H1 (cell line): ENCODE data around the gene SLC39A2. TPM values are rescaled to one million over a fixed set of nuclear protein-coding genes. Genes with fewer than 3 reads are reported as not detected.

Experiments used
- CTCF ChIA-PET: fragments of 300-600 bp; sonication (Branson Sonifier 250); formaldehyde crosslinking; loops from one replicate; lab custom pipeline; 2021; ENCODE audit not compliant: partially characterized antibody; lab: Charles Lee
- POLR2A ChIA-PET: fragments of 300-600 bp; sonication (Branson Sonifier 250); formaldehyde crosslinking; loops from one replicate; lab custom pipeline; 2021; ENCODE audit warnings: inconsistent platforms; ENCODE audit not compliant: partially characterized antibody; lab: Charles Lee
- DNase-seq, 2 experiments: peaks; one replicate each; pipeline versions ENCODE4 v3.0.0 to v3.0.0-alpha.2; 2010 to 2022; ENCODE audit warnings: low spot score in 2 of 2, low read depth in 1 of 2, mixed read lengths in 1 of 2
- FAIRE-seq: peaks from 2 replicates; lab custom pipeline; 2011; peaks lifted over from hg19 to GRCh38; lab: Jason Lieb, UNC
- H2AFZ ChIP-seq: 2 replicates; pipeline ENCODE4 v1.8.1; 2012; ENCODE audit warnings: low read length, inconsistent platforms
- H2AK5ac ChIP-seq: 2 replicates; pipeline ENCODE4 v1.6.1; 2013; ENCODE audit warnings: low read depth, low read length
- H2BK120ac ChIP-seq: replicated peaks from 2 replicates; pipeline ENCODE3; 2013; ENCODE audit warnings: low read depth, low read length, inconsistent platforms
- H2BK12ac ChIP-seq: 2 replicates; pipeline ENCODE4 v1.6.1; 2013; ENCODE audit warnings: low read depth, low read length
- H2BK15ac ChIP-seq: 2 replicates; pipeline ENCODE4 v1.6.1; 2013; ENCODE audit warnings: low read length
- H2BK20ac ChIP-seq: 2 replicates; pipeline ENCODE4 v1.6.1; 2013; ENCODE audit warnings: low read length
- H2BK5ac ChIP-seq: 2 replicates; pipeline ENCODE4 v1.6.1; 2013; ENCODE audit warnings: low read depth, low read length
- H3K14ac ChIP-seq: 2 replicates; pipeline ENCODE4 v1.6.1; 2013; ENCODE audit warnings: inconsistent platforms; ENCODE audit not compliant: insufficient read length
- H3K18ac ChIP-seq: 2 replicates; pipeline ENCODE4 v1.6.1; 2013; ENCODE audit warnings: low read length; ENCODE audit errors: extremely low read depth
- H3K23ac ChIP-seq: 2 replicates; pipeline ENCODE4 v1.6.1; 2013; ENCODE audit warnings: inconsistent platforms; ENCODE audit not compliant: insufficient read length
- H3K23me2 ChIP-seq: 2 replicates; pipeline ENCODE4 v1.6.1; 2013; ENCODE audit warnings: low read depth, low read length
- H3K27ac ChIP-seq: 2 replicates; pipeline ENCODE4 v1.6.1; 2011; ENCODE audit warnings: low read depth, low read length, inconsistent platforms
- H3K27me3 ChIP-seq, 4 experiments: replicated peaks in 1 of 4; 1 replicate in 1 of 4; 2 replicates in 3 of 4; pipeline versions ENCODE4 v1.6.1 to v1.8.1; 2011 to 2013; ENCODE audit warnings: low read length in 3 of 4, mild to moderate bottlenecking in 3 of 4, inconsistent platforms in 2 of 4, mixed read lengths in 2 of 4, moderate library complexity in 1 of 4; ENCODE audit not compliant: control insufficient read depth in 3 of 4, insufficient read depth in 3 of 4; ENCODE audit errors: extremely low read depth in 1 of 4
- H3K36me3 ChIP-seq, 4 experiments: 2 replicates each; pipeline versions ENCODE4 v1.6.1 to v1.8.1; 2011 to 2013; ENCODE audit warnings: mild to moderate bottlenecking in 4 of 4, low read length in 3 of 4, moderate library complexity in 2 of 4, control low read depth in 1 of 4, inconsistent platforms in 1 of 4; ENCODE audit not compliant: insufficient read depth in 4 of 4, control insufficient read depth in 2 of 4
- H3K4ac ChIP-seq: replicated peaks from 2 replicates; pipeline ENCODE3; 2013; ENCODE audit warnings: low read length, low read depth, mixed read lengths, inconsistent platforms; ENCODE audit not compliant: insufficient read length
- H3K4me1 ChIP-seq, 4 experiments: replicated peaks in 1 of 4; 1 replicate in 1 of 4; 2 replicates in 3 of 4; pipeline versions ENCODE4 v1.6.1 to v1.8.1; 2011 to 2013; ENCODE audit warnings: low read length in 3 of 4, inconsistent platforms in 2 of 4, mixed read lengths in 1 of 4; ENCODE audit not compliant: insufficient read depth in 4 of 4, control insufficient read depth in 3 of 4
- H3K4me2 ChIP-seq, 2 experiments: 2 replicates each; pipeline versions ENCODE4 v1.6.1 to v1.8.1; 2011 to 2013; ENCODE audit warnings: low read depth in 2 of 2, low read length in 2 of 2, control low read depth in 1 of 2, inconsistent platforms in 1 of 2, mild to moderate bottlenecking in 1 of 2; ENCODE audit not compliant: insufficient read depth in 1 of 2
- H3K4me3 ChIP-seq, 4 experiments: fragments of 200-600, 300-600 bp in 1 of 4; sonication (generic), shearing (Covaris generic), sonication (Bioruptor Twin) in 1 of 4; 2 replicates each; pipeline versions ENCODE4 v1.5.1 to v1.8.1; 2011 to 2016; ENCODE audit warnings: low read length in 4 of 4, low read depth in 3 of 4, control low read depth in 2 of 4, inconsistent platforms in 2 of 4, mild to moderate bottlenecking in 2 of 4, mixed read lengths in 1 of 4, moderate library complexity in 1 of 4; ENCODE audit not compliant: insufficient read depth in 2 of 4; ENCODE audit errors: extremely low read depth in 1 of 4
- H3K56ac ChIP-seq: replicated peaks from 2 replicates; pipeline ENCODE3; 2013; ENCODE audit warnings: low read depth, mild to moderate bottlenecking, mixed read lengths, low read length, inconsistent platforms; ENCODE audit not compliant: insufficient read length
- H3K79me1 ChIP-seq: 2 replicates; pipeline ENCODE4 v1.6.1; 2013; ENCODE audit warnings: low read depth, low read length, control low read depth
- H3K79me2 ChIP-seq, 2 experiments: 2 replicates each; pipeline versions ENCODE4 v1.6.1 to v1.8.1; 2012 to 2013; ENCODE audit warnings: low read length in 2 of 2, mild to moderate bottlenecking in 2 of 2, inconsistent platforms in 1 of 2; ENCODE audit not compliant: insufficient read depth in 2 of 2, control insufficient read depth in 1 of 2
- H3K9ac ChIP-seq, 4 experiments: replicated peaks in 1 of 4; 1 replicate in 1 of 4; 2 replicates in 3 of 4; pipeline versions ENCODE4 v1.6.1 to v1.8.1; 2011 to 2013; ENCODE audit warnings: low read depth in 3 of 4, low read length in 3 of 4, control low read depth in 2 of 4, mild to moderate bottlenecking in 2 of 4, moderate library complexity in 2 of 4, inconsistent platforms in 1 of 4; ENCODE audit errors: extremely low read depth in 1 of 4
- H3K9me3 ChIP-seq, 2 experiments: 2 replicates each; pipeline versions ENCODE4 v1.6.1 to v1.8.1; 2012 to 2013; ENCODE audit warnings: mild to moderate bottlenecking in 2 of 2, moderate library complexity in 2 of 2, control low read depth in 1 of 2, inconsistent platforms in 1 of 2, low read depth in 1 of 2, low read length in 1 of 2, mixed read lengths in 1 of 2; ENCODE audit not compliant: insufficient read depth in 2 of 2
- H4K20me1 ChIP-seq, 2 experiments: replicated peaks in 1 of 2; 2 replicates each; pipeline versions ENCODE3 to v1.8.1; 2011 to 2013; ENCODE audit warnings: inconsistent platforms in 2 of 2, low read length in 2 of 2, mild to moderate bottlenecking in 1 of 2; ENCODE audit not compliant: insufficient read depth in 2 of 2, control insufficient read depth in 1 of 2
- H4K5ac ChIP-seq: 2 replicates; pipeline ENCODE4 v1.6.1; 2013; ENCODE audit warnings: low read length, low read depth, mixed read lengths, inconsistent platforms; ENCODE audit not compliant: insufficient read length
- H4K8ac ChIP-seq: 2 replicates; pipeline ENCODE4 v1.8.0; 2013; ENCODE audit warnings: mild to moderate bottlenecking, moderate library complexity, low read length, inconsistent platforms; ENCODE audit not compliant: insufficient read depth; ENCODE audit errors: extremely low read depth
- H4K91ac ChIP-seq: replicated peaks from 2 replicates; pipeline ENCODE3; 2013; ENCODE audit warnings: low read length, mixed read lengths, inconsistent platforms; ENCODE audit not compliant: insufficient read length
- BRCA1 ChIP-seq: IDR thresholded peaks from 2 replicates; pipeline ENCODE4 v1.6.1; 2012; ENCODE audit warnings: low read depth, low read length, improper control_type of control experiment
- CHD1 ChIP-seq: IDR thresholded peaks from 2 replicates; pipeline ENCODE4 v1.6.1; 2012; ENCODE audit warnings: low read depth, low read length, improper control_type of control experiment
- GABPA ChIP-seq: IDR thresholded peaks from 2 replicates; pipeline ENCODE4 v1.6.1; 2011; ENCODE audit warnings: mild to moderate bottlenecking, low read length, moderate library complexity, borderline replicate concordance; ENCODE audit not compliant: insufficient read depth
- HDAC2 ChIP-seq, 2 experiments: fragments of 300-600 bp in 1 of 2; sonication (generic) in 1 of 2; IDR thresholded peaks; 2 replicates each; pipeline ENCODE4 v1.6.1; 2011 to 2012; ENCODE audit warnings: low read depth in 2 of 2, low read length in 2 of 2, mild to moderate bottlenecking in 2 of 2, moderate library complexity in 2 of 2, borderline replicate concordance in 1 of 2, inconsistent platforms in 1 of 2
- JUND ChIP-seq: IDR thresholded peaks from 2 replicates; pipeline ENCODE4 v1.6.1; 2011; ENCODE audit warnings: mild to moderate bottlenecking, improper control_type of control experiment, low read length
- POLR2A ChIP-seq, 2 experiments: IDR thresholded peaks; 1 replicate in 1 of 2; 2 replicates in 1 of 2; pipeline ENCODE4 v1.6.1; 2011; ENCODE audit warnings: low read depth in 2 of 2, low read length in 2 of 2, mild to moderate bottlenecking in 2 of 2; ENCODE audit errors: control extremely low read depth in 1 of 2
- POLR2AphosphoS5 ChIP-seq: IDR thresholded peaks from 2 replicates; pipeline ENCODE4 v1.6.1; 2011; ENCODE audit warnings: low read depth, low read length
- RFX5 ChIP-seq: IDR thresholded peaks from 2 replicates; pipeline ENCODE4 v1.6.1; 2011; ENCODE audit warnings: low read depth, low read length, improper control_type of control experiment, borderline replicate concordance
- RNF2 ChIP-seq: fragments of 200-900, 300-1000 bp; sonication (generic); IDR thresholded peaks from 2 replicates; pipeline ENCODE4 v1.7.1; 2016; ENCODE audit warnings: borderline replicate concordance, low read depth, mild to moderate bottlenecking, antibody characterized with exemption, low read length; ENCODE audit not compliant: poor library complexity, severe bottlenecking; ENCODE audit errors: missing control alignments
- SRF ChIP-seq: IDR thresholded peaks from 2 replicates; pipeline ENCODE4 v1.6.1; 2011; ENCODE audit warnings: mild to moderate bottlenecking, low read depth, low read length, moderate library complexity
- WGBS, 2 experiments: shearing (Covaris generic) in 1 of 2; methylation state at CpG; one replicate each; pipeline versions ENCODE4 v1.1.6 to v1.1.7; 2013 to 2015; ENCODE audit warnings: low lambda C conversion rate in 2 of 2, mixed read lengths in 2 of 2, inconsistent platforms in 1 of 2, low coverage in 1 of 2, missing lambda C conversion rate in 1 of 2; ENCODE audit not compliant: insufficient replicate concordance in 2 of 2, insufficient coverage in 1 of 2, insufficient read length in 1 of 2; ENCODE audit errors: extremely low coverage in 1 of 2, missing lambda C conversion rate in 1 of 2; 5-methylcytosine and 5-hydroxymethylcytosine counted together
- polyA plus RNA-seq, 7 experiments: library from polyadenylated mRNA; depleted of rRNA in 3 of 7; stranded (reverse) in 5 of 7; unstranded in 2 of 7; fragments of >200 nt in 5 of 7; fragments of 200-250 nt in 2 of 7; gene quantifications; 1 replicate in 5 of 7; 2 replicates in 1 of 7; 4 replicates in 1 of 7; pipeline versions ENCODE4 v1.2.1 to v1.2.3, GENCODE V29; 2011 to 2013; ENCODE audit warnings: missing spikeins in 2 of 7, mixed read lengths in 2 of 7
- total RNA-seq: library from RNA; stranded (reverse); fragmentation: NEBNext Ultra II Directional; extraction: Animal tissue kit (Norgen Biotek cat#: 25700); gene quantifications from 2 replicates; pipeline ENCODE4 v1.2.1, GENCODE V29; 2021
- TF ChIP-seq, protein P1 (sequence below): IDR thresholded peaks from 2 replicates; pipeline ENCODE4 v1.6.1; 2011; ENCODE audit warnings: low read depth, mild to moderate bottlenecking, low read length; ENCODE audit not compliant: insufficient read depth
- TF ChIP-seq, protein P2 (sequence below): IDR thresholded peaks from 2 replicates; pipeline ENCODE4 v1.6.1; 2011; ENCODE audit warnings: low read length, improper control_type of control experiment

Gene SLC39A2
- total and polyA plus RNA-seq, 2 of the 8 experiments (the other 6 are each of a cell fraction or from before 2014, with no cell fraction given), result 0.14 to 0.22 TPM

DNA sequence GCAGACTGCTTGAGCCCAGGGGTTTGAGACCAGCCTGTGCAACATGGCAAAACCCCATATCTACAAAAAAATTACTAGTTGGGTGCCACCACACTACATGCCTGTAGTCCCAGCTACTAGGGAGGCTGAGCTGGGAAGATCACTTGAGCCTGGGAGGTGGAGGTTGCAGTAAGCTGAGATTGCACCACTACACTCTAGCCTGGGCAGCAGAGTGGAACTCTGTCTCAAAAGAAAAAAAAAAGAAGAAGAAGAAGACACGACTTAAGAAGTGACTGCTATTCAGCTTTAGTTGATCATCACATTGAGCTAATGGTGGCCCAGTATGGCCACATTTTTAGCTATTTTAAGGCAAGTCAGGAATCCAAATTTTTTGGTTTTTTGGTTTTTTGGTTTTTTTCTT is 18.2 kb upstream of the SLC39A2 start:
- ChIA-PET CTCF (interaction anchor here (0.6 to 2.1 kb wide), 7 partner anchors 8 to 117 kb away, joined by 3 to 6 read pairs (median 5); no protein-coding TSS in a partner anchor), POLR2A (interaction anchor here (0.6 to 1.8 kb wide), 3 partner anchors 8 to 86 kb away, joined by 3 to 6 read pairs (median 3); no protein-coding TSS in a partner anchor)
- Histone ChIP-seq H3K9me3 (no peaks in the 10 kb centered on the region), H3K56ac (no peak overlapping the region), H2BK20ac (no peak overlapping the region), H4K91ac (no peak overlapping the region), H3K23ac (no peak overlapping the region), H3K14ac (no peak overlapping the region), H3K18ac (no peak overlapping the region), H3K27ac (no peak overlapping the region), H2AFZ (no peak overlapping the region), H3K23me2 (no peaks in the 10 kb centered on the region), H2AK5ac (no peak overlapping the region), H4K8ac (no peak overlapping the region), H4K20me1 (no peaks in the 10 kb centered on the region), H3K4ac (no peak overlapping the region), H3K4me1 (no peaks in the 10 kb centered on the region), H4K5ac (no peak overlapping the region), H3K79me1 (no peaks in the 10 kb centered on the region), H3K36me3 (no peaks in the 10 kb centered on the region), H2BK15ac (no peak overlapping the region), H3K27me3 (peaks cover 0 to 2% (median 0%) of the 10 kb centered on the region in 4 experiments; a peak in 2 of 7 replicates), H2BK120ac (no peak overlapping the region), H3K79me2 (no peaks in the 10 kb centered on the region), H3K4me3 (no peak overlapping the region), H3K4me2 (no peak overlapping the region), H2BK5ac (no peak overlapping the region), H2BK12ac (no peak overlapping the region), H3K9ac (no peak overlapping the region)
- 69% methylated on average over 1 of the region's 1 CpG; no CpG with 5 or more reads in 1 of the 2 experiments for WGBS, 2 experiments
- DNase-seq (no peak), FAIRE-seq (no peak)
- TF ChIP-seq RFX5 (no peak), RNF2 (no peak), JUND (no peak), POLR2A (IDR thresholded peaks at IDR 0.05; ENCODE audit: control extremely low read depth in 1 of 2, low read depth in 2 of 2, low read length in 2 of 2) (no peak), POLR2AphosphoS5 (no peak), CHD1 (no peak), HDAC2 (IDR thresholded peaks at IDR 0.05; ENCODE audit: borderline replicate concordance in 1 of 2, low read depth in 2 of 2, low read length in 2 of 2) (no peak), SRF (no peak), GABPA (no peak), BRCA1 (no peak)
- TF ChIP-seq, protein P1, sequence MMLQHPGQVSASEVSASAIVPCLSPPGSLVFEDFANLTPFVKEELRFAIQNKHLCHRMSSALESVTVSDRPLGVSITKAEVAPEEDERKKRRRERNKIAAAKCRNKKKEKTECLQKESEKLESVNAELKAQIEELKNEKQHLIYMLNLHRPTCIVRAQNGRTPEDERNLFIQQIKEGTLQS, result no peak
- TF ChIP-seq, protein P2, sequence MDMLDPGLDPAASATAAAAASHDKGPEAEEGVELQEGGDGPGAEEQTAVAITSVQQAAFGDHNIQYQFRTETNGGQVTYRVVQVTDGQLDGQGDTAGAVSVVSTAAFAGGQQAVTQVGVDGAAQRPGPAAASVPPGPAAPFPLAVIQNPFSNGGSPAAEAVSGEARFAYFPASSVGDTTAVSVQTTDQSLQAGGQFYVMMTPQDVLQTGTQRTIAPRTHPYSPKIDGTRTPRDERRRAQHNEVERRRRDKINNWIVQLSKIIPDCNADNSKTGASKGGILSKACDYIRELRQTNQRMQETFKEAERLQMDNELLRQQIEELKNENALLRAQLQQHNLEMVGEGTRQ, result no peak
